ELR (cell line): Measurements from ENCODE around the gene DDX17.

Experiments used
- DNase-seq: peaks from one replicate; pipeline ENCODE4 v3.0.0-alpha.2; 2015; ENCODE audit warnings: low read depth

DDX17 gene

DNA sequence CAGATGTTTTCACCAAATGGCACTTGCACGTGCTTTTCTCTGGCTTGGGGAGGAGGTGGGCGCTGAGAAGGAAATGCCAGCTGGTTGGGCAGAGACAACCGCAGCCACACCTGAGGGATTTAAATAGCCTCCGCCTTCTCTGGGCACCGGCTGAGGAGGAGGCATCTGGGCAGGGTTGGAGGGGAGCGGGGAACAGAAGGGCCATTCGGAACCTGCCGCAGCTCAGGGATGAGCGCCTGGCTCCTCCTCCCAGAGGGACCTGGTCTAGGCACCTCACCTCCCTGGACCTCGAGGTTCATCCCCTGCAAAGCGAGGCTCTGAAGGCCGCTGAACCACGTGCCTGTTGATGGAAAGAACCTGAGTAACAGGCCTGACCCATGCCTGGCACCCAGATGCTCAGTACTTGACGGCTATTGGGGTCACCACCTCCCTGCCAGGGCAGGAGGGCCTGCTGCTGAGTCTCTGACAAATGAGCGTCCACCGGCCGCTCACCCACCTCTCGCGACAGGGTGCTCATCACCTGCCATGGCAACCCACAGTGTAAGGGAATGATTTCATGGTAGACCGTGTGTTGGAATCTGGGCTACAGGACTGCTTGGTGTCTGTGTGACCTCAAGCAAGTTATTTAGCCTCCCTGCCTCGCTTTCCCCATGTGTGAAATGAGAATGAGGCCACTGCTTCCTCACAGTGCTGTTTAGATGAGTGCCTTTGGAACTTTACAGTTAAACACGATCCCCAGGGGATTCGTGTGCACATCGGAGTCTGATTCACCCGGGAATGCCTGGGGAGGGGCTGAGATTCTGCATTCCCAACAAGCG is 40.2 kb downstream of the DDX17 start:
- DNase-seq = no peak

DNA sequence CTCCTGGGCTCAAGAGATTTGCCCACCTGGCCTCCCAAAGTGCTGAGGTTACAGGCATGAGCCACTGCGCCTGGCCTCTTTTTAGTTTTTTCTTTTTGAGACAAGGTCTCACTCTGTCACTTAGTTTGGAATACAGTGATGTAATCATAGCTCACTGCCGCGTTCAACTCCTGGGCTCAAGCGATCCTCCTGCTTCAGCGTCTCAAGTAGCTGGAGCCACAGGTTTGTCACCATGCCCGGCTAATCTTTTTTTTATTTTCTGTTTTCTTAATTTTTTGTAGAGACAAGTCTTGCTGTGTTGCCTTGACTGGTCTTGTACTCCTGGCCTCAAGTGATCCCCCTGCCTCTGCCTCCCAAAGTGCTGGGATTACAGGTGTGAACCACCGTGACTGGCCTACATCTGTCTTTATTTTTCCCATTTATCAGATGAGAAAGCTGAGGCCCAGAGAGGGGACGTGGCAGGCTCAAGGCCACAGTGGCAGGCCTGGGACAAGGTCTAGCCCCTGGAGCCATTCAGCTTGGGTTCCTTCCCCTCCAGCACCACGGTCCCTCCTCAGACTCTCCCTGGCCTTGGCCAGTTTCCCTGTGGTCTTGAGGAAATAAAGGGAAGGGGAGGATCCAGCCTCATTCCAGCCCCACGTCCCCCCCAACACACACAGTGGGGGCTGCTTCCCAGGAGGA is 41.0 kb downstream of the DDX17 start:
- DNase-seq = no peak

DNA sequence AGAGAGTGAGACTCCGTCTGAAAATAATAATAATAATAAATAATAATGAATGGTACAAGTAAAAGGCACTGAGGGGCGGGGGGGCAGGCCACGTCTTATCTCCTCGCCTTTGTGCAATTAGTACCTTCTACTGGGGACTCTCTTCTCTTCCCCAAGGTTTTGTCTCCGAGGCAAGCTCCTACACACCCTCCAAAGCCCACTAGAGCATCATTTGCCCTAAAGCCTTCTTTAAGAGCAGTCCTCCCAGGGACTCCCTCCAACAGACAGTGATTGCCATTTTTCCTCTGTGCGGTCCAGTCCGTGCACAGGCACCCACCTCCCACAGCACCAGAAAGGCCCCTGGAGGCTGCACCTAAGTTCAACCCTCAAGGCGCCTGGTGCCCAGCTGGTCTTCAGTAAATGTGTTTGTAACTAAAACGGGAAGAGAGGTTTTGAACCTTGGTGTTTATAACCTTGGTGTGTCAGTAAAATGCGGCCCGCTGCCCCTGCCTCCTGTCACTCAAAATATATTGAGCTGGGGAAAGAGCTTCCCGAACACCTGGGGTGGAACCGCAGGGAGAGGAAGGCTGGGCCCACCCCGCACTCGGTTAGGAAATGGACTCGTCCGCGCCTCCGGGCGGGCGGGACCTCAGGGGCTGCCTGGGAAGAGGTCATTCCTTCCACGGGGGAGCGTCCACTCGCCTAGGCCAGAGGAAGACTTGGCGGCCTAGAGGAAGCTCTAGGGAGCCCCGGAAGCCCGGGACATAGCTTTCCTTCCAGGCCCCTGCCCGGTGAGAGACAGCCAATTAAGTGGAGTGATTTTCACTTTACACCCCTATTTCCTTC is 42.9 kb downstream of the DDX17 start:
- no peak for DNase-seq

DNA sequence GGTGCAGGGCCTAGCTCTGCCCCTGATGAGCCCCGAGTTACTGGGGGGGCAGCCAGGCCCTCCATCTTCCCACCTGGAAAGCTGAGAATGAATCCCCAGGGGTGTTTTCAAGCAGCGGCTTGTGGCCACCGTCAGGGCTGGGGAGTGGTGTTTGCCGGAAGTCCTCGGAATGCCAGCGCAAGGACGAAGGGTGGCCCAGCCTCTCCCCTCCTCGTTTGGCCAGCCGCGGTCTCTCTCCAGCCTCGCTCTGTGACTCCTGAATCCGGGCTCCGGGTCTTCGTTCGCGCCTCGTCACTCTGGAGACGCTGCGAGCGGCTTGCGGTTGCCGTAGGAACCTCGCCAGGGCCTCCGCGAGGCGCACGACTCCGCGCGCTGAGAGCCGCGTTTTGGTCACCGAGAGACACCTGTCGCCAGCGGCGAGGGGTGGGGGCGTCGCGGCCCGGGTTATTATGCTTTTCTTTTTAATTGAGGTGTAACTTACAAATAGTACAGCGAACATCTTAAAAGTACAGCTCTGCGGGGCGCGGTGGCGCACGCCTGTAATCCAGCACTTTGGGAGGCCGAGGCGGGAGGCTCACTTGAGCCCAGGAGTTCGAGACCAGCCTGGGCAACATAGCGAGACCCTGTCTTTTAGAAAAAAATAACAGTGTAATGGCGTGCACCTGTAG is 44.6 kb downstream of the DDX17 start:
- peak; percentile 88 for DNase-seq

DNA sequence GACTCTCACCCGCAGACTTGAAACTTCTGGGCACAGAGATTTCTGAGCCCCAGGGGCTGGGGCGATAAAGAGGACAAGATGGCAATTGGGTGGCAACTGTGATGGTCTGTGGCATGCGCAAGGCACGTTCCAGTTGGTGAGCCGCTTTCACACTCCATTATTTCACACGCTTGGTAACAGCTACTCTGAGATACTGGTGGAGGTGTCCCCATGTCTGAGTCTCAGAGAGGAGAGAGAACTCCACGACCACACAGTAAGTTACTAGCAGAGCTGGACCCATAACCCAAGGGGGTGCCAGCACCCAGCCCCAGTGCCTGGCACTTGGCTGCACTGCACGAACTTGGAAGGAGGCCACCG is 45.1 kb downstream of the DDX17 start:
- no peak for DNase-seq

DNA sequence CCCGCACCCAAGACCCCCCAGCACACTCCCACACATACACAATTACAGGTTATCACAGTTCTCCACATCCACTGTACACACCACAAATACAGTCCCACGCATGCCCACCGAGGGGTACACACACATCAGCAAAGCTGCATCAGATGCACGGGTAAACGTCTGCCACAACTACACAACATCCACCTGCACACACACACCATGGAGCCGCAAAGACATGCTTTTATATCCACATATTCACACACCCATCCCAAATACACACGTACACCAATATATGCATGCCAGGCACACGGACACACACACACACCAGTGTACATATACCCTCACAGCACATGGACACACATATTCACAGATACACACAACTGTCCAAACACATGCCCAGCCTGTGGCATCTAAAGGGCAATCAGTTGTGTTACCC is 45.7 kb downstream of the DDX17 start:
- no peak for DNase-seq

DNA sequence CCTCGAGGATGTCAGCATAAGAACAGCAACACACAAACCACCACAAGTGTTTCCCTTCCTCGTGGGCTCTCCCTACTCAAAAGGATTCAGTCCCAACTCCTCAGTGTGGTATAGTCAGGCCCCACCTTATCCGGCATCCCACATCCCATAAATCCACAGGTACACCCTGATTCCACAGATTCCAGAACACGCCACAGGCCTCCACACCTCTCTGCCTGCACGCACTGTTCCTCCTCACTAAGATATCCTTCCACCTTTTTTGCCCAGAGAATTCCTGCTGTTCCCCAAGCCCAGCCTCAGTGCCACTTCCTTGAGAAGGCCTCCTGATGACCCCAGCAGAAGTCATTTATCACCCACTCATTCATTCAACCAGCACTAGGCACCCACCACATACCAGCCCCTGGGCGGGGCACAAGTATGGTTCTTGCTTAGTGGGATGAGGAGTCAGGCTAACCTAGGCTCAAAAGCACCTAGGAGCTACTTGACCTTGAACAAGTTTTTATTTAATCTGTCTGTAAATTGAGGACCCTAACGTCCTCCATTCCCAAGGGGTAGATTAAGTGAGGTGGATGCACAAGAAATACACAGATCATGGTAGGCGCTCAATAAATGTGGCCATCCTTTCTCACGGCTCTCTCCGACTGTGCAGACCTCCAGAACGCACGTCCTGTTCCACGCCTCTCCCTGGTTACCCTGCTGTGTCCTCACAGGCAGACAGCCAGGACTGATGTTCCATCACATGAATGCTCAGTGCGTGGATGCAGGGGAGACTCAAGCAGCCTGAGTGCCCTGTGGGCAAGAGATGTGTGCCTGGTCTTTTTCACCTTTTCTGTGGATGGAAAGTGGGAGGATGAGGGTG is 49.0 kb downstream of the DDX17 start:
- DNase-seq = no peak

DNA sequence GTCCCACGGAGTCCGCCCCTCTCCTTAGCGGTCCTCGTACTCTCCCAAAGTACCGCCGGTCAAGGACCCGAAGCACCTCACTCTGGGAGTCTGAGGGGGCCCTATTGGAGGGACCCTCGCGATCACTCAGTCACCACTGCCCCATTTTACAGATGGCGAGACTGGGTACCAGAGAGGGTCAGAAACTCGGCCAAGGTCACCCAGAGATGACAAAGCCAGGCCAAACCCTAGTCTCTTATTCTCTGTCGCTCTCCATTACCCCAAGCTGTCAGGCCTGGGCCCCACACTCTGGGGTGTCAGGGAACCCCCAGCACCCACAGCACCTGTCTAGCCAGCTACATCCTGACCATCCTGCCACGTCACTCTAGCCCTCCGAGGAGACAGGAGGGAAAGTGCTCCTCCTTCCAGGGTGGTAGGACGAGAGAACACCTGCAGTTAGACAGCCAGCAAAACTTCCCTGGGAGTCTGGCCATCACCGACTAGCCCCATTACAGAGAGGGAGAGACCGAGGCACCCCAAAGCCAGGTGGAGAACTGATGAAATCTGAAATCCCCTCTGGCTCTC is 49.8 kb downstream of the DDX17 start:
- DNase-seq = no peak

DNA sequence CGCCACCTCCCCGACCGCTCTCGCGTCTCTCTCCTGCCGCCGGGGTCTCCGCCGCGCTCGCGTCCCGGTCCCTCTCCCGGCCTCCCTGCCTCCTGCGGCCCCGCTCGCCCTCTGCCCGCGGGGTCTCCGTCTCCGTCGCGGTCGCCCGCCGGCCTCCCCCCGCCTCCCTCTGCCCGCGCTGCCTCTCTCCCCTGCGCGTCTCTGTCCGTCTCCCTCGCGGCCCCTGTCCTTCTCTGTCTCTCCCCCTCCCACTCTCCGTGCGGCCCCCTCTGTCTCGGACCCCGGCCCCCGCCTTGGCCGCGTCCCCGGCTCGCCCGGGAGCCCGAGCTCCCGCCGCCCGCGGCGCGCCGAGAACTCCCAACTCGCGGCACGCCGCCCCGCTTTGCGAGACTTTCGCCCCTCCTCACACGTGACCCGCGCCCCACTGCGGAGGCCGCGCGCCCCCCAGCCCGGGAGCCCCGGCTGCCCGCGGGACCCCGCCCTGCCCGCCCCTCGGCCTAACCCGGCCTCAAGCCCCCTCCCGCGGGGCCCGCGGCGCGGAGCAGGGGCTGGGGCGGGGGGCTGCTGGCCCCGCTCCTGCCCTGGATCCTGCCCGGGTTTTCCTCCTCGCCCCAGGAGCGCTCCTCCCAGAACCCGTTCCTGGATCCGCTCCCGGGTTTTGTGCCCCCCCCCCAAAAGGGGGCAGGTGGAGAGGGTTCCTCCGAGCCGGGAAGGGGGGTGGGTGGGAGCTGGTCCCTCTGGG is 50.4 kb downstream of the DDX17 start:
- no peak for DNase-seq

DNA sequence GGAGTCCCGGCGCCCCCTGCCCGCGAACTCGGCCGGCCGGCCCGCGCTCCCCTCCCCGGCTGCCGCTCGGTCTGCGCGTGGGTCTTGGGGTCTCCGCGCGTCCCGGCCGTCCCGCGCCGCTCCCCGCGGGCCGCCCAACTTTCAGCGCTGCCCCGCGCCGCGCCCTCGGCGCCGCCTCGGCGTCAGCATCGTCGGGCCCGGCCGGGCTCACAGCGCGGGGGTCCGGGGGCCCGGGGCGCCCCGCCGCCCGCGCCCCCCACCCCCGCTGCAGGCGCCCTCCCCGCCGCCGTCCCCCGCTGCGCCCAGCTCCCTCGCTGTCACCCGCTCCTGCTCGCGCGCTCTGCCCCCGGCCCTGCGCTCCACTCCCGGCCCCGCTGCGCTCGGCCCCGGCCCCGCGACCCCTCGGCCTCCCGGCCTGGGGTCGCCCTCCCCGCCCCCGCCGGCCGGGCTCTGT is 51.0 kb downstream of the DDX17 start, which contains the start of gene KCNJ4:
Gene KCNJ4 (minus strand): TSS at position 124 of the 454 bp plus-strand sequence. CDS start 27,067 bp downstream, outside the sequence.
- no peak for DNase-seq

DNA sequence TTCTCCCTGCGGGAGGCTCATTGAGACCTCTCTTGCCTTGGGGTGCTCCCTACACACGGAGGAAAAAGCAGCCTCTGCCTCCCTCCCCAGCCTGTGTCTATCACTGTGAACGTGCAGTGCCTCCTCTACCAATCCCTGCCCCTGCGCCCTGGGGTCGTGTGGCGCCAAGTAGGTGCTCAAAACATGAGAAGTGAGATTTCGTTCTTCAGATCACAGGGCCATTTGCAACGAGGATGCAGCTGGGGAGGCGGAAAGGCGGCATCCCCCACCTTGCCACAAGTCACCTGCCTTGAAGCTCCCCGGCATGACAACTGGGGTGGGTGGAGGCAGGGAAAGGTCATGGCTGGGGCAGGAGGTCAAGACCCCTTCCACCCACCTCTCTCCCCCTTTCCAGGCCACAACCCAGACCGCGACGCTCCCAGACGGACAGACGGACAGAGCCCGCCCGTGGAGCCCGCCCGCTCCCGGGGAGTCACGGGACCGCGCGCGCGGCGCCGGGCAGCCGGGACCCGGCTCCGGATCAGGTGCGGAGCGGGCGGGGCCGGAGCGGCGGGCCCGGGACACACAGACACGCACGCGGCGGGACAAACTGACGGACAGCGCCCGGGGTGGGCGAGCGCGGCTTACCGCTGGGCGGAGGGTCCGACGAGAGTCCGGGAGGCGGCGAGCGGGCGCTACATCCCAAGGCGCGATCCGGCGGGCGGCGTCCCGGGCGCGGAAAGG is 51.6 kb downstream of the DDX17 start:
- no peak for DNase-seq

DNA sequence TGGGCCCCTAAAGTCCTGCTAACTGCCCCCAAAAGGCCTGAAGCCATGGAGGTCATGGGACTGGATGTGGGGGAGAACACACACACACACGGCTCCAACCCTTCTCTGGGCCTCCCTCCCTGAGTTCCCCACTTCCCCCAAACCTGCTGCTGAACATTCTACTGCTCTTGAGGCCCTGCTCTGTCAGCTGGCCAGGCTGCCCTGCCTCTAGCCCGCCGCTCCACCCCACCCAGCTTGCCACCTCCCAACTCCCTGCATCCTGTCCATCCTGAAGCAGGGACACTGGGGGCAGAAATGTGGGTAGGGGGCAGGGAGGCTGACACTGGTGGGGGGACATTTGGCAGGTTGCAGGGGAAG is 52.1 kb downstream of the DDX17 start:
- no peak for DNase-seq

DNA sequence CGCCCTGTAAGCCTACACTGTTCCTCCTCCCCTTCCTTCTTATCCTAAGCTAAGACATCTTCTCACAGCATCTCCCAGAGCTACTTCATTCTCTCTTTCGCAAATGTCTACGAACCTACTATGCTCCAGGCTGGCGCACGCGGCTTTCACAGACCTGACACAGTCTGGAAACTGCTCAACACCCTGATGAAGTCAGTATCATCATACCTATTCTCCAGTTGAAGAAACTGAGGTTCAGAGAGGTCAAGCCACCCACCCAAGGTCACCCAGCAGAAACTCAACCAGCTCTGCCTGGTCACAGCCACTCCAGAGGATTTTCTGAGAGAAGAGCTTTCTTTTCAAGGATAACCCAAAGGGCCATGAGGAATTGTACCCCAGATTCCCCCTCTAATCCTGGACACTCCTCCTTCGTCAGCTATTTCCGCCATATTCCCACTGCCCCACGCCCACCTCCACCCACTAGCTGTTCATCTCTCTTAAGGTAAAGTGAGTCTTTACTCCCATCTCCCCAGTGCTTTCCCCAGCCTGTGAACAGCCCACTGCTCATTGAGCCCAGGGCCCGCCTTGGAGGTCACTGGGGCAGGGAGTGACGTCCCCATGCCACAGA is 52.9 kb downstream of the DDX17 start:
- no peak for DNase-seq

DNA sequence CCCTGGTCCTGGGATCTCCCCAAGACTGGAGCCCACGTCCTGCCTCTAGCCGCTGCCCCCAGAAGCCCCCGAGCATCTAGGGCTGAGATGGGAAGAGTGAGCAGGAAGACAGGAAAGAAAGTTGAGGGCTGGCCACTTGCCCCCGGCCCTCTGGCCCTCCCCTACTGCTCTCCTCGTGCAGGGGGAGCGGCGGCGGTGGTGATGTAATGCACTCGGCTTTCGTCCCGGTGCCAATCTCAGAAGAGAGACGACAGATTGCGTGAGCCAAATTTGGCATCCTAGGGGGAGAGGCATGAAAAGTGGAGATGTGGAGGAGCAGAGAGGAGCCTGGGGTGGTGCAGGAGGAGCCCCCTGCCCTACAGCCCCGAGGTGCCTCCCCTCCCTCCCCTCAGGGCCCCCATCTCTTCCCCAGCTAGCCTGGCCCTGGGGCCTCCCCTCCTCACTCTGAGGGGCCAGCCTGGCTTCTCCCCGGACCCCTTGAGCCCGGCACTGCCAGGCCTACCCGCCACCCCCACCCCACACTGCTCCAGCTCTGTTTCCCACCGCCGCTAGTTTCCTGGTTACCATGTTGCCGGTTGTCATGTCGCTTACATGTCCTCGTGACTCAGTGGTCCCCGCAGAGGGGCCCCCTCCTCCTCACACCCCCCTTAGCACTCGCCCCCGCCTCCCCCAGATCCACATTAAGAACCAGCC is 53.6 kb downstream of the DDX17 start:
- no peak for DNase-seq

DNA sequence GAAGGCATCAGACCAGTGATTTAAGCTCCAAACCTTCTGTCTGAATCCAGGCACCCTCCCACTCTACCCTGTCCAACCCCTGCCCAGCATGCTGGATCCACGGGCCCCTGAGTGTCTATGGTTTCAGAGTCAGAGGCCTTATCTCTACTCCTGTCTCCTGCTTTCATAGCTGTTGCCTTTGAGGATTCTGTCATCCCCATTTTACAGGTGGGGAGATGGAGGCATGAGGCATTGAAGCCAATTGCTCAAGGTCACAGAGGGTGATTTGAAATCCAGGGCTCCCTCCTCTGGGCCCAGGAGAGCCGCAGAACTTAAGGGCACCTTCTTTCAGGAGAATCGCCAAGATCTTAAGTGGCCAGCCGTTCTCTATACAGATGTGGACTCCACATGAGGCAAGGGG is 54.2 kb downstream of the DDX17 start:
- DNase-seq = no peak

DNA sequence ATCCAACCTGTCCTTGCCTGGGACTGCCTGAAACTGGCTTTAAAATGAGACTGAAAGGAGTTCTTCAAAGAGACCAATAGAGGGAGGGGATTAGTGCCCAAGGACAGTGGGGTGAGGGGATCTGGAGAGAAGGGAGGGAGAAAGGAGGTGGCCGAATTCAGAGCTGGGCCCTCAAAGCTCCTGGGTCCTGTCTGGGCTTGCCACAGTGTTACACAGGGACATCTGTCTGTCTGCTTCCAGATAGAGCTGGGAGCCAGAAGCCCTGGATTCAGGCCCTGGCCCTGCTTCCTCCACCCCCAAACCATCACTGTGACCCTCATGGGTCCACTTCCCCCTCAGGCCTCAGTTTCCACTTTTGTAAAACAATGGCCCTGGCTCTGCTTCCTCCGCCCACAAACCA is 54.7 kb downstream of the DDX17 start:
- DNase-seq = no peak

DNA sequence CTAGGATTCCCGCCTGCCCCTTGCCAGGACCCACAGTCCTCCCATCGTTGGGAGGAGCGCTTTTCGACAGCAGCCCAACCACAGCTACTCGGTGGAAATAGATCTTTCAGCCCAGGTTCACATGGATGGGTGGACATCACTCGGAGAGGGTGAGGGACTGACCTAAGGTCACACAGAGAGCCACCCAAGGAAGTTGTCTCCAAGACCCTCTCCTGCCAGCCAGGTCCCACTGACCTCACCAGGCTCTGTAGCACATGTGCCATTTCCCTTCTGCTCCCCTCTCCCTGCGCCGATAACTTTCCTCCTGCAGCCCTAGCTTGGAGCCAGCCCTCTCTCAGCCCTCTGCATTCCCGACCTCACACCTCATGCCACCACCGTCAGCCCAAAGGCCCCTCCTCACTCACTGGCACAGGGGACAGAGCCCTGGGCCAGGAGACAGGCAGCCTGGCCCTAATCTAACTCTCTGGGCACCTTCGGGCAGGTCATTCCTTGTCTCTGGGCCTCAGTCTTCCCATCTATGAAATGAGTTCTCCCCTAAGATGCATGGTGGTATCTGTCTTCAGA is 55.8 kb downstream of the DDX17 start:
- no peak for DNase-seq

DNA sequence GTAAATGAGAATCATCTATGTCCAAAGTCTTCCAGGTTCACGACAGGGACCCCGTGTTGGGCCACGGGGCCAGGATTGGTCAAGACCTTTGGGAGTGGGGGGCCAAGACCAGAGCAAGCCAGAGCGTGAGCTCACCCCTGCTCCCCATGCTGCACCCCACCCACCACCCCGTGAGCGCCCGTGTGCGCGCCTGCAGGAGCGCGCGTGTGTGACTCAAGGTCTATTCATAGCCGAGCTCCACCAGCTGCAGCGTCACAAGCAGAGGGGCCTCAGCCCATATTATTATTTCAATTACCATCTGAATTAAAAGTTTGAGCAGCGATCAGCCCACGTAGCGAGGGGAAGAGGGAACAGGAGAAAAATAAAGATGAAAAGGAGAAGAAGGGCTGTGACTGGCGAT is 56.3 kb downstream of the DDX17 start:
- no peak for DNase-seq
